GM12878 (cell line): Measurements from ENCODE around the gene TMUB1.

ENCODE experiments used
- CEBPB ChIP-seq, 2 experiments: fragments of 150-350 bp in 1 of 2; IDR thresholded peaks; 2 replicates each; pipeline ENCODE4 v1.6.1; 2012 to 2014; ENCODE audit warnings: low read depth in 2 of 2, low read length in 2 of 2, borderline replicate concordance in 1 of 2, inconsistent platforms in 1 of 2
- ZNF274 ChIP-seq: IDR thresholded peaks from one replicate; pipeline ENCODE4 v1.8.0; 2011; ENCODE audit not compliant: insufficient read length, insufficient read depth
- TF ChIP-seq, protein P1 (sequence below), 3 experiments: IDR thresholded peaks in 2 of 3; conservative IDR thresholded peaks in 1 of 3; 2 replicates each; pipeline ENCODE4 v1.5.1; 2011; ENCODE audit warnings: low read depth in 3 of 3, low read length in 3 of 3, mild to moderate bottlenecking in 3 of 3, control low read depth in 2 of 3, moderate library complexity in 2 of 3, inconsistent platforms in 1 of 3, mixed read lengths in 1 of 3; ENCODE audit not compliant: control insufficient read depth in 2 of 3, insufficient read depth in 1 of 3; ENCODE audit errors: extremely low read depth in 1 of 3

GRCh38 chr7:151115836-151116418, 32.6 kb upstream of the TMUB1 start:
- TF ChIP-seq, protein P1, sequence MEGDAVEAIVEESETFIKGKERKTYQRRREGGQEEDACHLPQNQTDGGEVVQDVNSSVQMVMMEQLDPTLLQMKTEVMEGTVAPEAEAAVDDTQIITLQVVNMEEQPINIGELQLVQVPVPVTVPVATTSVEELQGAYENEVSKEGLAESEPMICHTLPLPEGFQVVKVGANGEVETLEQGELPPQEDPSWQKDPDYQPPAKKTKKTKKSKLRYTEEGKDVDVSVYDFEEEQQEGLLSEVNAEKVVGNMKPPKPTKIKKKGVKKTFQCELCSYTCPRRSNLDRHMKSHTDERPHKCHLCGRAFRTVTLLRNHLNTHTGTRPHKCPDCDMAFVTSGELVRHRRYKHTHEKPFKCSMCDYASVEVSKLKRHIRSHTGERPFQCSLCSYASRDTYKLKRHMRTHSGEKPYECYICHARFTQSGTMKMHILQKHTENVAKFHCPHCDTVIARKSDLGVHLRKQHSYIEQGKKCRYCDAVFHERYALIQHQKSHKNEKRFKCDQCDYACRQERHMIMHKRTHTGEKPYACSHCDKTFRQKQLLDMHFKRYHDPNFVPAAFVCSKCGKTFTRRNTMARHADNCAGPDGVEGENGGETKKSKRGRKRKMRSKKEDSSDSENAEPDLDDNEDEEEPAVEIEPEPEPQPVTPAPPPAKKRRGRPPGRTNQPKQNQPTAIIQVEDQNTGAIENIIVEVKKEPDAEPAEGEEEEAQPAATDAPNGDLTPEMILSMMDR (IDR thresholded peaks at IDR 0.05 in 2 of 3, conservative IDR thresholded peaks at IDR 0.05 in 1 of 3; ENCODE audit: control insufficient read depth in 2 of 3, extremely low read depth in 1 of 3, insufficient read depth in 1 of 3, low read depth in 3 of 3, low read length in 3 of 3), result no peak
- no peak for TF ChIP-seq CEBPB (IDR thresholded peaks at IDR 0.05; ENCODE audit: borderline replicate concordance in 1 of 2, low read depth in 2 of 2, low read length in 2 of 2)
- no peak for TF ChIP-seq ZNF274
